Skeletal muscle cell (primary cell): ENCODE results near the gene APLP1.
A peak's percentile ranks its signal among the peaks of the same experiment; 100 is the strongest.
"Not testable (repeated sequence)": the region's sequence is repeated elsewhere in the genome, so short reads cannot be mapped to it uniquely, and the experiment has no call there.

Experiments used
- DNase-seq: peaks from one replicate; pipeline ENCODE4 v3.0.0-alpha.2; 2010; ENCODE audit warnings: low read depth
- H3K4me3 ChIP-seq: 2 replicates; pipeline ENCODE4 v1.5.1; 2011; ENCODE audit warnings: low read depth, mild to moderate bottlenecking, control low read depth, low read length, moderate library complexity

Gene APLP1

GRCh38 chr19:35868172-35868822 is at the start of gene APLP1:
Gene APLP1 (plus strand): TSS chr19:35868574. CDS start chr19:35868637, 63 bp downstream.
- H3K4me3 ChIP-seq, result peak within 1 kb of the TSS; percentile 51
- DNase-seq, result no peak

GRCh38 chr19:35822579-35822978 is 45.8 kb upstream of the APLP1 start:
- no peak overlapping the region for H3K4me3 ChIP-seq
- DNase-seq, result no peak

- no peak for DNase-seq
- no peak overlapping the region for H3K4me3 ChIP-seq
Observed at GRCh38 chr19:35824150-35824549, 44.2 kb upstream of the APLP1 start.

GRCh38 chr19:35828692-35829301 is 39.6 kb upstream of the APLP1 start:
- peak; percentile 10 for DNase-seq
- H3K4me3 ChIP-seq, result no peak overlapping the region

- DNase-seq, result no peak
- H3K4me3 ChIP-seq, result no peak overlapping the region
Observed at GRCh38 chr19:35830986-35831385, 37.4 kb upstream of the APLP1 start.

- H3K4me3 ChIP-seq, result no peak overlapping the region
- no peak for DNase-seq
Observed at GRCh38 chr19:35832054-35832453, 36.3 kb upstream of the APLP1 start.

GRCh38 chr19:35833972-35834371 is 34.4 kb upstream of the APLP1 start:
- no peak for DNase-seq
- no peak overlapping the region for H3K4me3 ChIP-seq

- DNase-seq, H3K4me3 ChIP-seq: not testable (repeated sequence)
Observed at GRCh38 chr19:35836096-35836495, 32.3 kb upstream of the APLP1 start.

- no peak overlapping the region for H3K4me3 ChIP-seq
- DNase-seq, result no peak
Observed at GRCh38 chr19:35841961-35842595, 26.3 kb upstream of the APLP1 start.

GRCh38 chr19:35842666-35843272 is 25.6 kb upstream of the APLP1 start:
- H3K4me3 ChIP-seq, result no peak overlapping the region
- DNase-seq, result no peak

GRCh38 chr19:35843676-35844481 is 24.5 kb upstream of the APLP1 start:
- no peak overlapping the region for H3K4me3 ChIP-seq
- DNase-seq, result no peak

GRCh38 chr19:35844482-35845214 is 23.7 kb upstream of the APLP1 start:
- H3K4me3 ChIP-seq, result no peak overlapping the region
- DNase-seq, result no peak

- peak overlapping the region; percentile 2 for H3K4me3 ChIP-seq
- DNase-seq, result no peak
Observed at GRCh38 chr19:35845215-35846037, 22.9 kb upstream of the APLP1 start.

- DNase-seq, result no peak
- no peak overlapping the region for H3K4me3 ChIP-seq
Observed at GRCh38 chr19:35846038-35846668, 22.2 kb upstream of the APLP1 start.

- DNase-seq, result no peak
- no peak overlapping the region for H3K4me3 ChIP-seq
Observed at GRCh38 chr19:35847911-35848310, 20.5 kb upstream of the APLP1 start.

GRCh38 chr19:35848486-35848885 is 19.9 kb upstream of the APLP1 start:
- no peak overlapping the region for H3K4me3 ChIP-seq
- no peak for DNase-seq

GRCh38 chr19:35848919-35849505 is 19.4 kb upstream of the APLP1 start:
- no peak for DNase-seq
- no peak overlapping the region for H3K4me3 ChIP-seq
